EL (cell line): ENCODE data around the gene SNX21.
"Not testable (repeated sequence)": the region's sequence is repeated elsewhere in the genome, so short reads cannot be mapped to it uniquely, and the experiment has no call there.

ENCODE experiments used
- DNase-seq: peaks from one replicate; pipeline ENCODE4 v3.0.0-alpha.2; 2016

The SNX21 gene

DNA sequence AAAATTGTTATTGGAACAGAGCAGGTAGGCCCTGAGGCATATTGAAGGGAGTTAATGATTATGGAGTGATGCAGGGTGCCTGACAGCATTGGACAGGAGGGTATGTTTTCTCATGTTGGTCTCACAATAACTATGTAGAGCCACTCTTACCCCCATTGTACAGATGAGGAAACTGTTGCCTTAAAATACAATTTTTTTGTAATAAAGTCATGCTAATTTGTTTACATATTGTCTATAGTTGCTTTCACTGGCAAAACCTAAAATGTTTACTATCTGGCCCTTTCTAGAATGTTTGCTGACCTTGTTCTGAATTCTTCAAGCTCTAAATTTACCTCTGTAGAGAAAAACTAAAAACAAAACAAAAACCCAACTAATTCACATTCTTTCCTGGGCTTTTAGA lies 17.9 kb downstream of the SNX21 start:
- no peak for DNase-seq

GRCh38 chr20:45852326-45852725 lies 18.7 kb downstream of the SNX21 start:
- no peak for DNase-seq

- DNase-seq: no peak
Measured at GRCh38 chr20:45853484-45853883, 19.9 kb downstream of the SNX21 start.

- DNase-seq: peak; percentile 100
Measured at GRCh38 chr20:45857114-45857881, 23.7 kb downstream of the SNX21 start, which contains the start of the genes ACOT8 and ZSWIM3. TSS of gene ACOT8 (minus strand) at chr20:45857392. CDS start at chr20:45857315, 77 bp downstream. TSS of gene ZSWIM3 (plus strand) at chr20:45857614. CDS start at chr20:45857826, 212 bp downstream.

DNA sequence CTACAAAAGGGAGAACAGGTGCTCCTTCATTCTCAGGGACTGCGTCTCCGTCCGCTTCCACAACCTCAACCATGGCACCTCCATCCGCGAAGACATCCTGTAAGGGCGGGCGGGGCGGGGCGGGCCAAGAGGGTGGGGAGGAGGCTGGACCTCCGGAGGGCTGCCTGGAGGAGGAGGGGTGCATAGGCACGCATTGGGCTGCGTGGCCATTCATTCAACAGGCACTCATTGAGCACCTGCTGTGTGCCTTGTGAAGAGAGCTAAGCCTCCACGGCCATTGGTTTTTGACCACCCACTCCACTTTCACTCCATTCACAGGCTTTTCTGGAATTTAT lies 24.2 kb downstream of the SNX21 start:
- DNase-seq: no peak

GRCh38 chr20:45859916-45860315 lies 26.3 kb downstream of the SNX21 start:
- no peak for DNase-seq

DNA sequence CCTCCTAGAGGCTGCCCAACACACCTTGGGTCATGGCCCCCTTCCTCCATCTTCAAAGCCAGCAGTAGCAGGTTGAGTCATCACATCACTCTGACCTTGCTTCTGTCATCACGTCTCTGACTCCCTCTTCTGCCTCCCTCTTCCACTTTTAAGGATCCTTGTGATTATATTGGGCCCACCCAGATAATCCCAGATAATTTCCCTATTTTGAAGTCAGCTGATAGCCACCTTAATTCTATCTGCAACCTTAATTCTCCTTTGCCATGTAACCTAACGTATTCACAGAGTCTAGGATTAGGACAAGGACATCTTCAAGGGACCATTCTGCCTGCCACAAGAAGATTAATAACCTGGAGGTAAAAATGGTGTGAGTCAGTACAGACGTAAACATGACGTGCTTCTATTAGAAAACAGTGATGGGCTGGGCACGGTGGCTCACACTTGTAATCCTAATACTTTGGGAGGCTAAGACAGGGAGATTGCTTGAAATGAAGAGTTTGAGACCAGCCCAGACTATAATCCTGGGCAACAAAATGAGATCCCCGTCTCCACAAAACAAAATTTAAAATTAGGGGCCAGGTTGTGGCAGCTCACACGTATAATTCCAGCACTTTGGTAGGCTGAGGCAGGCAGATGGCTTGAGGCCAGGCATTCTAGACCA lies 27.1 kb downstream of the SNX21 start:
- DNase-seq: no peak

DNA sequence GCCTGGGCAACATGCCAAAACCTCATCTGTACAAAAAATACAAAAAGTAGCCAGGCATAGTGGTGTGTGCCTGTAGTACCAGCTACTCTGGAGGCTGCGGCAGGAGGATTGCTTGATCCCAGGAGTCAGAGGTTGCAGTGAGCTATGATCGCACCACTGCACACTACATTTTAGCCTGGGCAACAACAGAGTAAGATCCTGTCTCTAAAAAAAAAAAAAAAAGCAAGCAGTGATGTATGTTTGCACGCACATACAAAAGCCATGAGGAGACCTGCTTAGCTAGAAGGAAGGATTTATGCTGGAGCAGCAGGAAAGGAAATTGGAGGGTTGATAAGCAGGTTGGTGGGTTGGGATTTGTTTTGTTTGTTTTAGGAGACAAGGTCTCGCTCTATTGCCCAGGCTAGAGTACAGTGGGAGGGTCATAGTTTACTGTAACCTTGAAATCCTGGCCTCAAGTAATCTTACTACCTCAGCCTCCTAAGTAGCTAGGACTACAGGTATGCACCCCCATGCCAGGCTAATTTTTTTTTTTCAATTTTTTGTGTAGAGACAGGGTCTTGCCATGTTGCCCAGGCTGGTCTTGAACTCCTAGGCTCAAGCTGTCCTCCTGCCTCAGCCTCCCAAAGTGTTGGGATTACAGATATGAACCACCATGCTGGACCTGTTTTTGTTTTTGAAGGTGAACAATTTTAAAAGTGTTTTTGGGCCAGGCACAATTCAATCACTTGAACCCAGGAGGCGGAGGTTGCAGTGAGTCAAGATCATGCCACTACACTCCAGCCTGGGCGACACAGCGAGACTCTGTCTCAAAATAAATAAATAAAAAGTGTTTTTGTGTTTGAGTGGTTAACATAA lies 27.8 kb downstream of the SNX21 start:
- DNase-seq: no peak

DNA sequence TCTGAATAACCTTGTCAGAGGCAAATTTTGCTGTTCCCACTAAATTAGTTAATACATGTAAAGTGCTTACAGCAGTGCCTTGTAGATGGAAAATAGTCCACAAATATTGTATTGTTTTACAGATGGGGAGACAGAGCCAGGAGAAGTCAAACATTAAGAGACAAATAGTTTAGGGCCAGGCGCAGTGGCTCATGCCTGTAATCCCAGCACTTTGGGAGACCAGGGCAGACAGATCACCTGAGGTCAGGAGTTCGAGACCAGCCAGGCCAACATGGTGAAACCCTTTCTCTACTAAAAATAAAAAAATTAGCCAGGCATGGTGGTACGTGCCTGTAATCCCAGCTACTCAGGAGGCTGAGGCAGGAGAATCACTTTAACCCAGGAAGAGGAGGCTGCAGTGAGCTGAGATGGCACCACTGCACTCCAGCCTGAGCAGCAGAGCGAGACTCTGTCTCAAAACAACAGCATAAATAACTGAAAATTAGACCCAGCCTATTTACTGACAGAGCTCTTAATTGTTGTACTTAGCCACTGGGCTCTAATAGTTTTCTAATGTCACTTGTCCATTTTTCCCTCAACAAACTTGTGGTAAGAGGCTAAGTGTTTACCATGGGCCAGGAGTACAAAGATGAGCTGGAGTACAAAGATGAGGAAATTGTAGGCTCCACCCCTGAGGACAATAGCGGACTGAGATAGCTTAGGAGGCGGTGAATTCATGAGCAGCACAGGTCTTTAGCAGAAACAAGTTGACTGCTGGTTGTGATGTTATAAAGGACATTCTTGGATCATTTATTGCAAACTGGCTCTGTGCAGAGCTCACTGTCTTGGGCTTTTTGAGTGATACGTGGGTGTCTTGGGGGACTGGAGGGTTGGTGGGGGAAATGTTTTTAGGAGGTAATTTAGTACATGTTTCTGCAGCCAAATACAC lies 30.2 kb downstream of the SNX21 start:
- no peak for DNase-seq

GRCh38 chr20:45866454-45866853 lies 32.9 kb downstream of the SNX21 start:
- no peak for DNase-seq

- no peak for DNase-seq
Measured at GRCh38 chr20:45867136-45867818, 33.7 kb downstream of the SNX21 start.

DNA sequence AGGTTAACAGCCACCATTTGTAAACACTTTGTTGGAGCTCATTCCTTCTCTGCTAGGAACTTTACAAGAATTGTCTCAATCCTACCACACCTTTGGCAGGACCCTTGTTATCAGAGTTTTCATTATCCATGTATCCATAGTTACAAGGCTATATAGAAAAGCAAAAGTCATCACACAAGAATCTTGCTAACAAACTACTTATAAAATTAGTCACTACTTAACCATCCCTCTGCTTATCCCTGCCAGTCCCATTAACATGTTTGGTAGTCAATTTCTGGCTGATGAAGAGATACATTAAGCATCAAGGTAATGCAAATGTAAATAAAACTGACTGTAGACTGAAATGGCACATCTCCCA lies 34.2 kb downstream of the SNX21 start:
- DNase-seq: peak; percentile 70

DNA sequence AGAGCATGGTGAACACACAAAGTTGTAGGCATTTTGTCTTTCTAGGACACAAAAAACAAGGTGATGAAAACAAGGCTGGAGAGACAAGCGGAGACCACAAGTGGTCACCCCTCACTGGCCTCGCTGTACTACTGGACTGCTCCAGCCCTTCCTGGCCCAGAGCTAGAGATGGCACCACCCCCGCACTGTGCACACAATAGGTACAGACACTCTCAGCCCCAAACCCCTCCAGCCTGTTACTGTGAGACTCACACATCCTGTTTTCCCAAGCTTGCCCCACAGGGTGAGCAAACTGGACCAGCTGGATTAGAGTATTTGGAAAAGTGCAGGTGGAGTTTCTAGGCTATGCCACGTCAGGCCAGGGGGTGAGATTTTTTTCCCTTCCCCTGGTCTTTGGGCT lies 39.0 kb downstream of the SNX21 start:
- DNase-seq: no peak

GRCh38 chr20:45873409-45874103 lies 40.0 kb downstream of the SNX21 start:
- no peak for DNase-seq

GRCh38 chr20:45874104-45874481 lies 40.5 kb downstream of the SNX21 start:
- not testable (repeated sequence) for DNase-seq

GRCh38 chr20:45874576-45874975 lies 41.0 kb downstream of the SNX21 start:
- DNase-seq: no peak

- DNase-seq: no peak
Measured at GRCh38 chr20:45878076-45878761, 44.6 kb downstream of the SNX21 start.

DNA sequence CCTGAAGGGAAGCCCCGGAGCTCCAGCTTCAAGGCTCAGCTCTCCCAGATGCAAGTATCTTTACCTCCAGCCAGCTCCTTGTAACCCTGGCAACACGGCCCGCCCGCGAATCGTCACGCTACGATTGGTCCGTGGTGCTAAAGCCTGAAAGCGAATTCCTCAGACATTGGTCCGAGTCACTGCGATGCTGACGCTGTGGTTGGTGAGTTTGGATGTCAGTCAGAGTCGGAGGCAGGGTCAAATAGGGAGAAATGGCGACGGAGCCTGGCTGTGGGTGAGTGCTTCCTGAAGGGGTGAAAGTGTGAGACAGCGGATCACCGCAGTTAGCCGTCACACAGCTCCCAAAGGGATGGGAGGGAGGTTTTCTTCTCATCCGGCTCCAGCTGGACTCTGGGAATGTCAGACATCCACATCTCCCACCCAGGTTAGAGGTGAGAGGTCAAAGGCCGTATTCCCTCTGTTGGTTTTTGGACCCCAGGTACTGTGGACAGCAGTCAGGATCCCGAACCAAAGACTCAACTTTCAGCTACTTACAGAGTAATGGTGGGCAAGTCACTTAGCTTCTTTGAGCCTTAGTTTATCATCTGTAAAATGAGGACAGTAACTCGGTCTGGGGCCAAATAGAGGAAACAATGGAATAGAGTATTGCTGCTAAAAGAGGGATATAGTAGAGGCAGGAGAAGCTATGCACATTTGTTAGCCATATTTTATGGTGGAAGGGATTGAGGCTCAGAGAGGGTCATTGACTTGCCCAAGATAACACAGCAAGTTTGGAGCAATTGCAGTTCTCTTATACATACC lies 47.6 kb downstream of the SNX21 start, which contains the start of gene ZSWIM1:
TSS of gene ZSWIM1 (plus strand) at position 240 of the 801 bp plus-strand sequence. CDS start 1,366 bp downstream, outside the sequence.
- peak; percentile 100 for DNase-seq

- DNase-seq: no peak
Measured at GRCh38 chr20:45882469-45883099, 49.0 kb downstream of the SNX21 start.
